ENCODE measurements around the gene CXCR6. TPM values are rescaled to one million over a fixed set of nuclear protein-coding genes. Genes with fewer than 3 reads are reported as not detected.

CXCR6 gene
- total and polyA plus RNA-seq, 2 of the 8 experiments (the other 6 are each of a cell fraction or from before 2014, with no cell fraction given), result not detected

DNA sequence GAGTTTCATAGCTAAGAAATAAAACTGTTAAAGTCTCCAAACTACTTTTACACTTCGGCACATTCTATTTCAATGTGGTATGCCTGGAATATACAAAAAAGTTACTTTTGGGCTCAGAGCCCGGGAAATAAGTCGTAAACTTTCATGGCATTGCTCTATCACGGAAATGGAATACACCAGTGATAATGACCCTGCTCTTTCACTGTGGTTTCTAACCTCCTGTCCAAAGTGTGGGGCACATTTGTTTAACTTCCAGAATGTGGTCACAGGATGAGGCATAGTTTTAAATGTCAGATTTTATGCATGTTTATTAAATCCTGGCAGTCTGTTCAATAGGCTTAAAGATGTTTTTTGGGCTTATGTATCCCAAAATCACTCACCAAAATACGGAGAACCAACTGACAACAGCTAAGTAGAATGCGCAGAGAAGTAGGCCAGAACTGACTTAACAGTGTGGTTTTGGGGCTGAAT lies 5.1 kb downstream of the CXCR6 start:
- Histone ChIP-seq H3K4me1 (replicated peaks in 1 of 4; ENCODE audit: control insufficient read depth in 3 of 4, insufficient read depth in 4 of 4, low read length in 3 of 4) (no peaks in the 10 kb centered on the region), H2BK12ac (ENCODE audit: low read depth, low read length) (no peak overlapping the region), H3K4me2 (ENCODE audit: insufficient read depth in 1 of 2, low read depth in 2 of 2, low read length in 2 of 2) (no peak overlapping the region), H2BK120ac (replicated peaks; ENCODE audit: low read depth, low read length) (no peak overlapping the region), H3K23ac (ENCODE audit: insufficient read length) (no peak overlapping the region), H4K8ac (ENCODE audit: extremely low read depth, insufficient read depth, low read length) (no peak overlapping the region), H3K27me3 (replicated peaks in 1 of 4; ENCODE audit: control insufficient read depth in 3 of 4, extremely low read depth in 1 of 4, insufficient read depth in 3 of 4, low read length in 3 of 4) (no peaks in the 10 kb centered on the region), H2BK5ac (ENCODE audit: low read depth, low read length) (no peak overlapping the region), H3K27ac (ENCODE audit: low read depth, low read length) (no peak overlapping the region), H3K4ac (replicated peaks; ENCODE audit: insufficient read length, low read depth, low read length) (no peak overlapping the region), H2AK5ac (ENCODE audit: low read depth, low read length) (no peak overlapping the region), H2AFZ (ENCODE audit: low read length) (no peak overlapping the region), H3K23me2 (ENCODE audit: low read depth, low read length) (no peaks in the 10 kb centered on the region), H3K79me2 (ENCODE audit: control insufficient read depth in 1 of 2, insufficient read depth in 2 of 2, low read length in 2 of 2) (no peaks in the 10 kb centered on the region), H3K4me3 (ENCODE audit: extremely low read depth in 1 of 4, insufficient read depth in 2 of 4, low read depth in 3 of 4, low read length in 4 of 4) (no peak overlapping the region), H2BK15ac (ENCODE audit: low read length) (no peak overlapping the region), H3K14ac (ENCODE audit: insufficient read length) (no peak overlapping the region), H2BK20ac (ENCODE audit: low read length) (no peak overlapping the region), H4K20me1 (replicated peaks in 1 of 2; ENCODE audit: control insufficient read depth in 1 of 2, insufficient read depth in 2 of 2, low read length in 2 of 2) (peaks cover 1 to 4% of the 10 kb centered on the region in 2 experiments), H3K36me3 (ENCODE audit: control insufficient read depth in 2 of 4, insufficient read depth in 4 of 4, low read length in 3 of 4) (peaks cover 5 to 52% (median 44%) of the 10 kb centered on the region in 4 experiments; a peak in 7 of 8 replicates), H4K5ac (ENCODE audit: insufficient read length, low read depth, low read length) (no peak overlapping the region), H4K91ac (replicated peaks; ENCODE audit: insufficient read length, low read length) (no peak overlapping the region), H3K18ac (ENCODE audit: extremely low read depth, low read length) (no peak overlapping the region), H3K9ac (replicated peaks in 1 of 4; ENCODE audit: extremely low read depth in 1 of 4, low read depth in 3 of 4, low read length in 3 of 4) (no peak overlapping the region), H3K9me3 (ENCODE audit: insufficient read depth in 2 of 2, low read depth in 1 of 2, low read length in 1 of 2) (no peaks in the 10 kb centered on the region), H3K56ac (replicated peaks; ENCODE audit: insufficient read length, low read depth, low read length) (no peak overlapping the region), H3K79me1 (ENCODE audit: low read depth, low read length) (no peaks in the 10 kb centered on the region)
- TF ChIP-seq KDM5A (IDR thresholded peaks at IDR 0.05; ENCODE audit: low read length), result no peak
- ChIA-PET POLR2A (ENCODE audit: partially characterized antibody) (no interaction called here), CTCF (ENCODE audit: partially characterized antibody) (interaction anchor here (1.1 to 1.4 kb wide), 2 partner anchors 9 to 20 kb away, joined by 3 read pairs; no protein-coding TSS in a partner anchor)
- DNase-seq (ENCODE audit: low read depth in 1 of 2, low spot score in 2 of 2) (no peak), FAIRE-seq (no peak)
- 94% methylated on average over 6 of the region's 6 CpGs; no CpG with 5 or more reads in 1 of the 2 experiments for WGBS, 2 experiments (ENCODE audit: extremely low coverage in 1 of 2, insufficient coverage in 1 of 2, insufficient read length in 1 of 2, insufficient replicate concordance in 2 of 2, low coverage in 1 of 2, low lambda C conversion rate in 2 of 2, missing lambda C conversion rate in 1 of 2)
